Liver (tissue), 3 donors: Measurements from ENCODE around the gene TPRA1.

Experiments
- ATF3 ChIP-seq: IDR thresholded peaks from 2 replicates; pipeline ENCODE4 v1.6.1; 2016; ENCODE audit warnings: antibody characterized with exemption
- CTCF ChIP-seq: fragments of 150-350 bp; IDR thresholded peaks from 2 replicates; pipeline ENCODE4 v1.5.1; 2017; ENCODE audit warnings: improper control_type of control experiment, low read depth, low read length; ENCODE audit not compliant: missing input control
- RAD21 ChIP-seq, 2 donors: IDR thresholded peaks; 2 replicates each; pipeline ENCODE4 v1.6.1; 2016; ENCODE audit warnings: antibody characterized with exemption in 2 of 2, mild to moderate bottlenecking in 2 of 2
- donor health status: healthy.
- donor health status: healthy.

- TF ChIP-seq CTCF (no peak), RAD21 (IDR thresholded peaks at IDR 0.05) (no peak), ATF3 (no peak)
Measured at GRCh38 chr3:127545711-127546457, 44.6 kb downstream of the TPRA1 start.
